Neural cell (in vitro differentiated cells): Measurements from ENCODE around the gene KCNT1. TPM values are rescaled to one million over a fixed set of nuclear protein-coding genes. Genes with fewer than 3 reads are reported as not detected.

Experiments used
- H2AFZ ChIP-seq: fragments of 200-600, 300-800 bp; sonication (generic), shearing (Covaris generic); 2 replicates; pipeline ENCODE4 v1.6.0; 2014; ENCODE audit warnings: low read depth, mild to moderate bottlenecking, antibody characterized with exemption, low read length, moderate library complexity
- H3F3A ChIP-seq: fragments of 200-600 bp; shearing (Covaris generic); 2 replicates; pipeline ENCODE4 v1.6.1; 2016; ENCODE audit warnings: mild to moderate bottlenecking, moderate library complexity, mixed read lengths, antibody characterized with exemption, low read length; ENCODE audit not compliant: insufficient read depth, poor library complexity, severe bottlenecking
- H3K27ac ChIP-seq: fragments of 200-600, 300-800 bp; sonication (generic), shearing (Covaris generic); 2 replicates; pipeline ENCODE4 v1.5.1; 2014; ENCODE audit warnings: mild to moderate bottlenecking, low read length, moderate library complexity
- H3K27me3 ChIP-seq: fragments of 300-800, 200-600 bp; sonication (generic), shearing (Covaris generic); 2 replicates; pipeline ENCODE4 v1.6.0; 2014; ENCODE audit warnings: mild to moderate bottlenecking, low read depth, low read length, moderate library complexity; ENCODE audit not compliant: insufficient read depth
- H3K36me3 ChIP-seq: fragments of 300-800, 200-600 bp; sonication (generic), shearing (Covaris generic); 2 replicates; pipeline ENCODE4 v1.5.1; 2014; ENCODE audit warnings: mild to moderate bottlenecking, antibody characterized with exemption, low read length, moderate library complexity; ENCODE audit not compliant: insufficient read depth
- H3K4me2 ChIP-seq: fragments of 300-800, 200-600 bp; sonication (generic), shearing (Covaris generic); 2 replicates; pipeline ENCODE4 v1.6.0; 2014; ENCODE audit warnings: mild to moderate bottlenecking, low read length
- H3K4me3 ChIP-seq: fragments of 300-800, 200-600 bp; sonication (generic), shearing (Covaris generic); 2 replicates; pipeline ENCODE4 v1.5.1; 2014; ENCODE audit warnings: mild to moderate bottlenecking, low read length, moderate library complexity
- H3K79me2 ChIP-seq: fragments of 200-600 bp; shearing (Covaris generic); replicated peaks from 2 replicates; pipeline ENCODE4 v1.6.0; 2014; ENCODE audit warnings: mild to moderate bottlenecking, low read length, moderate library complexity; ENCODE audit not compliant: insufficient read depth
- H3K9ac ChIP-seq: fragments of 300-800, 200-600 bp; sonication (generic), shearing (Covaris generic); 2 replicates; pipeline ENCODE4 v1.6.1; 2016; ENCODE audit warnings: mild to moderate bottlenecking, low read length, mixed read lengths
- H3K9me2 ChIP-seq: fragments of 200-600 bp; shearing (Covaris generic); 2 replicates; pipeline ENCODE4 v1.6.1; 2016; ENCODE audit warnings: mild to moderate bottlenecking, low read length, mixed read lengths; ENCODE audit not compliant: insufficient read depth
- H3K9me3 ChIP-seq: fragments of 200-600, 300-800 bp; sonication (generic), shearing (Covaris generic); 2 replicates; pipeline ENCODE4 v1.6.1; 2016; ENCODE audit warnings: mild to moderate bottlenecking, mixed run types, low read length, moderate library complexity, mixed read lengths
- H4K20me1 ChIP-seq: fragments of 200-600 bp; shearing (Covaris generic); 2 replicates; pipeline ENCODE4 v1.6.1; 2016; ENCODE audit warnings: mild to moderate bottlenecking, mixed run types; ENCODE audit not compliant: insufficient read depth
- EP300 ChIP-seq: fragments of 450-650 bp; conservative IDR thresholded peaks from 2 replicates; pipeline ENCODE4 v1.6.1; 2014; ENCODE audit warnings: antibody characterized with exemption, mild to moderate bottlenecking, moderate library complexity; ENCODE audit not compliant: poor library complexity, severe bottlenecking
- EZH2 ChIP-seq: fragments of 200-600, 300-800 bp; shearing (Covaris generic), sonication (generic); IDR thresholded peaks from 2 replicates; pipeline ENCODE4 v1.6.1; 2014; ENCODE audit warnings: antibody characterized with exemption, low read length, borderline replicate concordance, mild to moderate bottlenecking; ENCODE audit not compliant: insufficient read depth, poor library complexity, severe bottlenecking
- MXI1 ChIP-seq: fragments of 450-650 bp; conservative IDR thresholded peaks from 2 replicates; pipeline ENCODE4 v1.6.1; 2014; ENCODE audit warnings: antibody characterized with exemption, mild to moderate bottlenecking; ENCODE audit not compliant: poor library complexity, severe bottlenecking
- POLR2AphosphoS5 ChIP-seq: IDR thresholded peaks from 2 replicates; pipeline ENCODE4 v1.6.1; 2012
- RAD21 ChIP-seq: fragments of 450-650 bp; conservative IDR thresholded peaks from 2 replicates; pipeline ENCODE4 v1.6.1; 2014; ENCODE audit warnings: antibody characterized with exemption, mild to moderate bottlenecking, moderate library complexity
- SMC3 ChIP-seq: fragments of 450-650 bp; conservative IDR thresholded peaks from 2 replicates; pipeline ENCODE4 v1.6.1; 2014; ENCODE audit warnings: antibody characterized with exemption, mild to moderate bottlenecking, moderate library complexity; ENCODE audit not compliant: poor library complexity
- TAF1 ChIP-seq: IDR thresholded peaks from 2 replicates; pipeline ENCODE4 v1.6.1; 2012; ENCODE audit warnings: low read depth
- polyA plus RNA-seq: library from polyadenylated mRNA; depleted of rRNA; stranded (reverse); fragments of >200 nt; gene quantifications from 2 replicates; pipeline ENCODE4 v1.2.3, GENCODE V29; 2014
- TF ChIP-seq, protein P1 (sequence below): IDR thresholded peaks from 2 replicates; pipeline ENCODE4 v1.6.1; 2012; ENCODE audit warnings: borderline replicate concordance
- TF ChIP-seq, protein P2 (sequence below): fragments of 450-650 bp; IDR thresholded peaks from 2 replicates; pipeline ENCODE4 v1.5.1; 2014; ENCODE audit warnings: antibody characterized with exemption, mild to moderate bottlenecking, moderate library complexity; ENCODE audit not compliant: poor library complexity, severe bottlenecking

KCNT1 gene
- polyA plus RNA-seq, 1 donor from 2014 or later, result 0.67 TPM

DNA sequence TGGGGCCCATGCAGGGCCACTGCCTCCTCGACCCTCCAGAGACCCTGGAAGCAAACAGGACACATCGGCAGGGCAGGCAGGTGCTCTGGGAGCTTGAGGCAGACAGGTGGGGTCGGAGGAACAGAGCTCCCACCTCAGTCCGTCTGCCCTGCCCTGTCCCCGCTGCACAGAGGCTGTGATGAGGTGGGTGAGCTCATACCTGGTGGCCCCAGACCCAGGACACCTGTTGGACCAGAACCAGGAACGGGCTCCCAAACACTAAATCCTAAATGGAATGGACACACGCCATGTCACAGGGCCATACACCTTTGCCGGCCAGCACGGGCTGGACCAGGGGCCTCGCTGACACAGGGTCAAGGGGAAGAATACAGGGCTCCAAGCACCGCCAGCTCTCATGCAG lies 8.2 kb upstream of the KCNT1 start:
- no peaks in the 10 kb centered on the region for H3K79me2 ChIP-seq
- H3K9me2 ChIP-seq, result no peaks in the 10 kb centered on the region
- H3K9me3 ChIP-seq, result no peaks in the 10 kb centered on the region
- no peaks in the 10 kb centered on the region for H3F3A ChIP-seq
- no peak overlapping the region for H3K27ac ChIP-seq
- H3K27me3 ChIP-seq, result no peaks in the 10 kb centered on the region
- no peak overlapping the region for H3K4me2 ChIP-seq
- TF ChIP-seq, protein P1, sequence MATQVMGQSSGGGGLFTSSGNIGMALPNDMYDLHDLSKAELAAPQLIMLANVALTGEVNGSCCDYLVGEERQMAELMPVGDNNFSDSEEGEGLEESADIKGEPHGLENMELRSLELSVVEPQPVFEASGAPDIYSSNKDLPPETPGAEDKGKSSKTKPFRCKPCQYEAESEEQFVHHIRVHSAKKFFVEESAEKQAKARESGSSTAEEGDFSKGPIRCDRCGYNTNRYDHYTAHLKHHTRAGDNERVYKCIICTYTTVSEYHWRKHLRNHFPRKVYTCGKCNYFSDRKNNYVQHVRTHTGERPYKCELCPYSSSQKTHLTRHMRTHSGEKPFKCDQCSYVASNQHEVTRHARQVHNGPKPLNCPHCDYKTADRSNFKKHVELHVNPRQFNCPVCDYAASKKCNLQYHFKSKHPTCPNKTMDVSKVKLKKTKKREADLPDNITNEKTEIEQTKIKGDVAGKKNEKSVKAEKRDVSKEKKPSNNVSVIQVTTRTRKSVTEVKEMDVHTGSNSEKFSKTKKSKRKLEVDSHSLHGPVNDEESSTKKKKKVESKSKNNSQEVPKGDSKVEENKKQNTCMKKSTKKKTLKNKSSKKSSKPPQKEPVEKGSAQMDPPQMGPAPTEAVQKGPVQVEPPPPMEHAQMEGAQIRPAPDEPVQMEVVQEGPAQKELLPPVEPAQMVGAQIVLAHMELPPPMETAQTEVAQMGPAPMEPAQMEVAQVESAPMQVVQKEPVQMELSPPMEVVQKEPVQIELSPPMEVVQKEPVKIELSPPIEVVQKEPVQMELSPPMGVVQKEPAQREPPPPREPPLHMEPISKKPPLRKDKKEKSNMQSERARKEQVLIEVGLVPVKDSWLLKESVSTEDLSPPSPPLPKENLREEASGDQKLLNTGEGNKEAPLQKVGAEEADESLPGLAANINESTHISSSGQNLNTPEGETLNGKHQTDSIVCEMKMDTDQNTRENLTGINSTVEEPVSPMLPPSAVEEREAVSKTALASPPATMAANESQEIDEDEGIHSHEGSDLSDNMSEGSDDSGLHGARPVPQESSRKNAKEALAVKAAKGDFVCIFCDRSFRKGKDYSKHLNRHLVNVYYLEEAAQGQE, result no peak
- no peak for TF ChIP-seq RAD21
- TF ChIP-seq POLR2AphosphoS5, result no peak
- no peak for TF ChIP-seq EZH2
- no peak for TF ChIP-seq TAF1
- TF ChIP-seq, protein P2, sequence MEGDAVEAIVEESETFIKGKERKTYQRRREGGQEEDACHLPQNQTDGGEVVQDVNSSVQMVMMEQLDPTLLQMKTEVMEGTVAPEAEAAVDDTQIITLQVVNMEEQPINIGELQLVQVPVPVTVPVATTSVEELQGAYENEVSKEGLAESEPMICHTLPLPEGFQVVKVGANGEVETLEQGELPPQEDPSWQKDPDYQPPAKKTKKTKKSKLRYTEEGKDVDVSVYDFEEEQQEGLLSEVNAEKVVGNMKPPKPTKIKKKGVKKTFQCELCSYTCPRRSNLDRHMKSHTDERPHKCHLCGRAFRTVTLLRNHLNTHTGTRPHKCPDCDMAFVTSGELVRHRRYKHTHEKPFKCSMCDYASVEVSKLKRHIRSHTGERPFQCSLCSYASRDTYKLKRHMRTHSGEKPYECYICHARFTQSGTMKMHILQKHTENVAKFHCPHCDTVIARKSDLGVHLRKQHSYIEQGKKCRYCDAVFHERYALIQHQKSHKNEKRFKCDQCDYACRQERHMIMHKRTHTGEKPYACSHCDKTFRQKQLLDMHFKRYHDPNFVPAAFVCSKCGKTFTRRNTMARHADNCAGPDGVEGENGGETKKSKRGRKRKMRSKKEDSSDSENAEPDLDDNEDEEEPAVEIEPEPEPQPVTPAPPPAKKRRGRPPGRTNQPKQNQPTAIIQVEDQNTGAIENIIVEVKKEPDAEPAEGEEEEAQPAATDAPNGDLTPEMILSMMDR, result no peak
- no peak for TF ChIP-seq SMC3
- TF ChIP-seq MXI1, result no peak
- no peak for TF ChIP-seq EP300
- H3K4me3 ChIP-seq, result no peak overlapping the region
- no peaks in the 10 kb centered on the region for H4K20me1 ChIP-seq
- no peak overlapping the region for H2AFZ ChIP-seq
- H3K9ac ChIP-seq, result no peak overlapping the region
- H3K36me3 ChIP-seq, result no peaks in the 10 kb centered on the region

GRCh38 chr9:135694414-135694813 lies 7.6 kb upstream of the KCNT1 start:
- no peak overlapping the region for H3K9ac ChIP-seq
- H3K4me2 ChIP-seq, result no peak overlapping the region
- H3K79me2 ChIP-seq, result no peaks in the 10 kb centered on the region
- no peaks in the 10 kb centered on the region for H3K9me3 ChIP-seq
- H3K9me2 ChIP-seq, result no peaks in the 10 kb centered on the region
- no peak overlapping the region for H2AFZ ChIP-seq
- no peaks in the 10 kb centered on the region for H4K20me1 ChIP-seq
- H3K36me3 ChIP-seq, result no peaks in the 10 kb centered on the region
- H3K27ac ChIP-seq, result no peak overlapping the region
- no peaks in the 10 kb centered on the region for H3K27me3 ChIP-seq
- H3K4me3 ChIP-seq, result no peak overlapping the region
- H3F3A ChIP-seq, result no peaks in the 10 kb centered on the region
- TF ChIP-seq SMC3 (no peak), EZH2 (no peak), EP300 (no peak), MXI1 (no peak), TAF1 (no peak), RAD21 (no peak)
- TF ChIP-seq, protein P2, result no peak
- TF ChIP-seq, protein P1, result no peak
